H4 (cell line): ENCODE data around the gene PTPN3. TPM values are rescaled to one million over a fixed set of nuclear protein-coding genes. Genes with fewer than 3 reads are reported as not detected.

ENCODE experiments used
- DNase-seq: peaks from one replicate; pipeline ENCODE4 v3.0.0-alpha.2; 2015; ENCODE audit warnings: low spot score
- total RNA-seq: library from RNA; depleted of rRNA; stranded (reverse); fragments of >200 nt; shearing (Covaris generic); gene quantifications from 2 replicates; pipeline ENCODE4 v1.2.3, GENCODE V29; 2014

Gene PTPN3
- total RNA-seq, 1 experiment from 2014 or later: 5.2 TPM

DNA sequence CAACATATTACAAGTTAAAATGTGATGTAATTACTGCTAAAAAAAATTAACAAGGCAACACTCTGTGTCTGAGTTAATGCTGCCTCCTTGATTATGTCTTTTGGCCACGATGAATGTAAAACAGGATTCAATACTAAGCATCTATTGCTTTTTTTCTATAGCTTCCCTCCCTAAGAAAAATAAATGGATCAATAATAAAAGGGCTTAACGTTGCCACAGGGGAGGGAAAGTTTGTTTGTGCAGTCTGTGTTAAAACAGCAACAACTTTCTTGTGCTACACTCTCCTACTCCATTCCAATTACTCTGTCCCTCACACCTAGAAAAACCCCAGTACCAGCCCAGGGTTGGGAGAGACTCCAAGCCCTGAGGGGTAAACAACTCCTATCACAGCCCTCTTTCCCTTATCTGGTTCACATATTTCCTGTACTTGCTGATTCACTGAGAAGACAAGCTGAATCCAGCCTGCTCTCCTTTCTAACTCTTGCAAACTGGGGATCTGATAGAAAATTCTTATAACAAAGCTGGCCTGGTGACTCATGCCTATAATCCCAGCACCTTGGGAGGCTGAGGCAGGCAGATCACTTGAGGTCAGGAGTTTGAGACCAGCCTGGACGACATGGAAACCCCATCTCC is 44.8 kb downstream of the PTPN3 start:
- DNase-seq: peak; percentile 66

DNA sequence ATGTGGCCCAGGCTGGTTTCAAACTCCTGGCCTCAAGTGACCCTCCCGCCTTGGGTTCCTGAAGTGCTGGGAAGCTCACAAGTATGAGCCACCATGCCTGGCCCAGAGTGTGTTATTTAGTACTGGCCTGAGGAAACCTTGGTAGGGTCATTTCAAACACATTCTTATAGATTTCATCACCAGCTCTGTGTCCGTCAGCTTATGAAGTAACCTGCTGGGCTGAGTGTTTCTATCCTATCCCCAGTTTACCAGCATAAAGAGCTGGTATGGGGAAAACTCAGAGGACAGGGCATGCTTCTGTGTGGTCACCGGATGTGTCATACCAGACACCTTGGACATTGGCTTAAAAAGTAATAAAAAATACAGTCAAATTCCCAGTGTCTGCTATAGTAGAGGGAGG is 45.3 kb downstream of the PTPN3 start:
- peak; percentile 25 for DNase-seq

DNA sequence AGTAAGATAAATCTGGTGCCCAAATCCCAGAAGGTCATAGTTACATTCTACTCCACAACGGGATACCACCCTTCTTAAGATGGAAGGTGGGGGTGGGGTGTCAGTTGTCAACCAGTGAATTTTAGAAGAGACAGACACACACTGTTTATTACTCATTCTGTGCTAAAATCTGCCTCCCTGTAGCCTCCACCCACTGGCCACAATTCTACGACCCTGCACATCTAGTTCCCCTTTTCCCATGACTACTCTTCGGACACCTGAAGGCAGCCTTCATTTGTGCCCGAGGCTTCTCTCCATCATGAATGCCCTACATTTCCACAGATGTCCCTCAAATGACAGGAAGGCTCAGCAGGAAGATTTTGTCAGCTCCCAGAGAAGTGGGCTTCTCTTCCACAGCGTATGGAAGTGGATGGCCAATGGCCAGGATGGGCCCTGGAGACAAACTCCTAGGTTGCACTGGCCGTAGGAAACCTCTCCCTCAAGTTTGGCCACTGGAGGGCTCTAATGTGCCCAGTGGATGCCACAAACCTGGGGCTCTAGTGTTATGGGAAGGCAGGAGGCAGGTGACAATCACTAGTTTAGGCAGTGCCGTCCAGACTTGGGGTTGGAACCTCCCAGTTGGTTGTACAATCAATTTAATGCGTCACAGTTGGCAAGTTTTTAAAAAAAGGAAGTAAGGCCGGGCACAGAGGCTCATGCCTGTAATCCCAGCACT is 46.6 kb downstream of the PTPN3 start:
- DNase-seq: no peak

DNA sequence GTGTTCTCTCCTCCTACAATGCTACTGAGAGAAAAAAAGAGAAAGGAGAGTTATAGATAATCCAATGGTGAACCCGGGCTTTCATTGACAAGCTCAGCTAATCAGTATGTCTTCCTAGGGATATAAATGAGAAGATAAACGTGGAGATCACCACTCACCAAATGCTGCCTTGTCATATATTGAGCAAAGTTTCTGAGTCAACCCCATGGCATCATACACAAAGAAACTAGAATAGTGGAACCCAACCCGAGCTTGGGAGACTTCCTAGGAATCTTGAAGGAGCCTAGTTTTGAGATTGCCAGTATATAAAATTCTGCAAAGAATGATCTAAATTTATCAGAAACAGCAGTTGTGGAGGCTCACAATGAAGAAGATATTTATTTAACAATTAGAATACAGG is 47.8 kb downstream of the PTPN3 start:
- DNase-seq: no peak

DNA sequence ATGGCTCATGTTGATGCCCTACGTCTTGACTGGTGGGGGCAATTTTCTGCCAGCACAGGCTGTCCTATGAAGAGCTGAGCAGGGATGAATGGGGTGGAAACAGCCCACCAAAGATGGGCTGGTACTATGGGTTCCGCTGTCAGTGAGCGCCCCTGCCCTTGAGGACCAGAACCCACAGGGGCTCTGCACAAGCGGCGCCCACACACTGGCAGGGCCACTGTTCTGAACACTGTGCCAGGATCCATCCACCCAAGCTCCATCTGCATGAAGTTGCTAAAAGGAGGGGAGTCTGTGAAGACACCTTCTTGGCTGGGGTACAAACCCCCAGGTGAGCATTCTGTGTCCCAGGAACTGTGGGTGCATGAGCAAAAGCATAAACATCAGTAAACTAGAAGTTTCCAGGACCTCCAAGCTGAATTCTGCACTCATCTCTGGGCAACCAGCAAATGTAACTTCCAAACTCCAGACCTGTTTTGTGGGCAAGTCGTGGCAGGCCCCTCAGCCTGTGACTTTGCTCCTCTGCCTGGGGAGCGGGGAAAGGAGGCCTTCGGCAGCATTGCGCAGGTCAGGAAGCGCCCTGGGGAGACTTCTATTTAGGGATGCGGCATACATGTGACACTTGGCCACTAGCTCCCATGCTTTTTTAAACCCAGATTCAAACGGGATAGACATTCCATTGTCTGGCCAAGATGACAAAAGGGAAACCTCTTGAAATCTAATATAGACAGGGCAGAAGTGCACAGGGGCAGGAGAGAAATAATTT is 48.9 kb downstream of the PTPN3 start:
- no peak for DNase-seq

DNA sequence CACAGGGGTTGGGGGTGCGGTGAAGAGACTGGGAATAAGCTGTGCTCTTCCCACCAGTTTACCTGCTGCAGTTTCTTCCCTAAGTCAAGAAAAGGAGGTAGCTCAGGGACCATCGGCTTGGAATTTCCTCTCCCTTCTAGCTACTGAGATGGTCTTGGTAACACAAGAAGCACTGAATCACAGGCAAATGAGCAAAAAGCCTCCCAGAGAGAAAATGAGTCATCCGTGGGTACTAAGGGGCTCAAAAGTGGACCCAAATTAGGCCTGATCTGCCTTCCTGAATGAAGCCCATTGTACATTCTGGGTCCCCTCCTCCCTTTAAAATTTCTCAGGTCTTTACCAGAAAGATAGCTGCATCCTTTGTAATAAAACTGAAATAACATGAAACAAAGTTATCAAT is 49.9 kb downstream of the PTPN3 start:
- no peak for DNase-seq

DNA sequence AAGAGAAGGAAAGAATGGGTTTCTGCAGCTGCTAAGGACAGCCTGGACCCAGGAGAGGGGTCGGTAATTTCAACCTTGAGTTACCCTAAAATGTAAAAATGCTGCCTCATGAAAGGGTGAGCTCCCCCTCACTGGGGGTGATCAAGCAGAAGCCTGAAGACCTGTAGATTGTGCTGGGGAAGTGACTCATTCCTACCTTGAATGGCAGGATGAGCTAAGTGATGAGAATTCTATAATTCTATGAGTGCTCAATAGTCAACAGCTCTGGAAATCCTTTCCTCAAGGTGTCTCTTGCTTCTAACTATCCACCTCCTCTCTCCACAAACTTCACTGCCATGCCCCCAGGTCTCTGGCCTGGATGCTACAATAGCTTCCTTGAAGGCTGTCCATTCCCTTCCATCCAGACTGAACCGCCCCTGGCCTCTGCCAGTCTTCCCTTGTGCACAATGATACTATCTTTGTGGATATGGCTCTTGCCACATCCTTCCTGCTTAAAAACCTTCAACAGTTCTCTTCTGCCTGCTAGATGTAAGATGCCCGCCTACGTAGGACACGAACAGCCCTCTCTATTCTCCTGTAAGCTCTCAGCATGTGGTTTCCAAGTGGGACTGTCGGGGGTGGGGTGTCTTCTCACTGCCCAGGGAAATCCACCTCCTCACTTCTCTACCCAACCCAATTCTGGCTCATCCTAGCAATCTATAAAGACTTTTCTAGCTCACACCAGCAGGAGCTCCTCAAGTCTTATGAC is 50.6 kb downstream of the PTPN3 start:
- DNase-seq: no peak

DNA sequence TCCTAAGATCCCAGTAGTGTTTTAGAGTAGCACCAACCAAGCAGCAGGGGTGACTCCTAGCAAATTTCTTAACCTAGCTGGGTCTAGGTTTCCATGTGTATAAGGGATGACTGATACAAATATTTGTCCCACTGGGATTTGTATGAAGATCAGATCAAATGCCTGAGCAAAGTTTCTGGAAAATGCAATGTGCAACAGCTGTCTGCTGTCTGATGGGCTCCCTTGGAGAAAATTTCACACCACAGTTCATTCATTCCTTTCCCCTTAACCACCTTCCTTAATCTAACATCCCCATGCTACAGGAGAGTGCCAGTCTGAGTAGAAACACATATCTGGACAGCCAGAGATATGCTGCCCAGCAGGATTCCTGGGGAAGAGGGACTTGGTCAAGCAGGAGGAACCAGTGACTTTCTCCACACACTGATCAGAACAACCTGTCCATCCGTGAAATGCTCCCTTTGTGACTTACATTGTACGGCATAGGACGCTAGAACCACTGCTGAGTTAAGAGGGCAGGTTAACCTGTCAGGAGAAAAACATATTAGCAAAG is 53.3 kb downstream of the PTPN3 start:
- no peak for DNase-seq

DNA sequence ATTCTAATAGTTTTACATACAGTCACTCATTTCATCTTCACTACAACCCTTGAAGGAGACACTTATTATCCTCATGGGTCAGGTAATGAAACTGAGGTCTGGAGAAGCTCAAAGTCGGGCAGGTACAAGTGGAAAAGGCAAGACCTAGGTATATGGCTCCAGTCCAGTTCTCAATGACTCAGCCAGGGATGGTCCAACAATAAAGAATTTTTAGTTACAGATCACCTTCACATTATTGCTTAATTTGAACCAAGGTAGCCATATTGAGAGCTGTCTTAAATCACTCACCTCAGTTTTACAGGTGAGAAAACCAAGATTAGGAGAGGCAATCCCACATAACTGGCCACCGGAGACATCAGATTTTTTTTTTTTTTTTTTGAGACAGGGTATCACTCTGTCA is 55.4 kb downstream of the PTPN3 start:
- no peak for DNase-seq

DNA sequence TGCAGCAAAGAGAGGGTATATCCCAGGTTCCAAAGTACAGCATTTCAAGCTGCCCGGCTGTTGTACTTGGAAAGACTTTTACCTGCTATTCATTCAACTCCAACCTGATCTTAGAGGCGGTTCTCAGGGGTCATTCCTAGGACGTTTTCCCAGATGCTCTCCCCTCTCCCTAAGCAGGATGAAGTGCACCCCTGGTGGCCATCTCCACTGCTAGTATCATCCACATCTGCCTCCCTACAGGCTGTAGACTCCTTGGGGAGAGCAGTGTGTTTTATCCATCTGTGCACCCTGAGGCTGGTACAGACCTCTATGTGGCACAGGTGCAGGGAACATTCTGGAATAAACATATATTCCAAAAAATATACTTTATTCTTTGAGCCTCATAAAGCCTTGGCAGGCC is 56.8 kb downstream of the PTPN3 start:
- DNase-seq: no peak

DNA sequence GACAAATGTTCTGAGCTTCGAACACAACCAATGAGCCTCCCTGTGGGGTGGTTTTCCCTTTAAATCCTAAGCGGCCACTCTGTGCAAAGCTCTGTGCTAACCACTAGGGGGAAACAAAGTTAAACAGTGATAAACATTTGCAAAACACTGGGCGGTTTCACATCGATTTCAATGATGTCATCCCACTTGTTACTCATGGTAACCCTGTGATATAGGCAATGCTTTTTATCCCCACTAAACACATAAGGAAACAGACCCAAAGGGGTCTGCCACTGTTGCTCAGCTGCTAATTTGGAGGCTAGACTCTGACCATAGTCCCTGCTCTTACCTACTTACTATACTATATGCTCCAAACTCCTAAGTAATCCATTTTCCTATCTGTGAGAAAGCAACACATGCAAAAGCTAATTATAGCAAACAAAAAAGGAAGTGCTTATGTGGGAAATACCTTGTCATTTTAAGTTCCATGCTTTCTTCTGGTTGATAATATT is 57.3 kb downstream of the PTPN3 start:
- peak; percentile 73 for DNase-seq

DNA sequence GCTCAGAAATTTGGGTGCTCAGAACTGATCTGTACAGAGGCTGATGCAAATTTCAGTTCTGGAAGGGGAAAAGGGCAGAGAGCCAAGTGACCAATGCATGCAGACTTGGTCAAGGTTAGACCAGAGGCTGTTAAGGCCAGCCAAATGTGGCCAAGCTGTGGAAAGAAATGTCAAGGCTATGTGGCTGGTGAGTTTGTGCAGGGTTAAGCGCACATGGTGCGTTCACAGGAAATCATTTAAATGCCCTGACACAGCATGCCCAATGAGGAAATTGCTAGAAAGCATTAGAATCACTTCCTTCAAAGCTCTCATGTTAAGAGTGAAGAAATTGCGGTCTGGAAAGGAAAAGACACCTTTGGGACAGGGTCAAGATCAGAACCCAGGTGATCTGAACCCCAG is 58.0 kb downstream of the PTPN3 start:
- no peak for DNase-seq

DNA sequence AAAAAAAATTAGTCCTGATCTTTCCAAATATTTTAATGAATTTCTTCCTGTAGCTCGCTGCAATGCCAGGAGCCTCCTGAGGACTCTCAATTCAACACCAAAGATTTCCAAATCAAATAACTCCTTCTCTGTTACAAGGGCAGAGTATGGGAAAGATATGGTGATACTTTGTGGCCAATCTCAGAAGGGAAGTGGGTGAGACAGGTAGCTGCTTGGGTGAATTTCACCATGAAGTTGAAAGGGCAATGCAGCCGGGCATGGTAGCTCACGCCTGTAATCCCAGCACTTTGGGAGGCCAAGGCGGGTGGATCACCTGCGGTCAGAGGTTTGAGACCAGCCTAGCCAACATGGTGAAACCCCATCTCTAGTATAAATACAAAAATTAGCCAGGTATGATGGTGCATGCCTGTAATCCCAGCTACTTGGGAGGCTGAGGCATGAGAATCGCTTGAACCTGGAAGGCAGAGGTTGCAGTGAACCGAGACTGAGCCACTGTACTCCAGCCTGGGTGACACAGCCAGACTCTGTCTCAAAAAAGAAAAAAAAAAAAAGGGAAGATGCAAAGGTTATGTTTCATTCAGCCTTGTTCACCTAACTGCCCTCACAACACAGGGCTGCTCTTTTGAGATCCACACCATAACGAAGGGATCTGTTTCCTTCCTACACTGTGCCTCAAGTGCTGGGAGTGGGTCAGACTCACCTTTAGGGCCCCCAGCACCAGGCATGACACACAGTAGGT is 58.6 kb downstream of the PTPN3 start:
- no peak for DNase-seq

DNA sequence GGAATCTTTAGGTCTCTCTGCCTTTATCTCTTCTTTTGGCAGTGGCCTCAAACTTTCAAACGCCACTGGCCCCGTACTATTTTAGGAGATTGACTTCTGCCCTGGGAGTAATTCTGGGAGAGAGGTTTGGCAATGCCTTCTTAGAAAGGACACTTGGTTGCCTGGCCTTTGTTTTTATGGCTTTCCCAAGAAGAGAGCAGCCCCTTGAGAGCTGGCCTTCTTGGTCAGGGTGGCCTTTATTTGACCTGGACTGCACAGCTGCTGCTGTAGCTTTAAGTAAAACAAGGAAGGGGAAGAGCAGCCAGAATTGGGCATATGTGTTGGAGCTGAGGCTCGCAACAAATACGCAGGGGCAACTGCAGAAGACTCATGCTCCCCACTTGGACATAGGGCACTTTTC is 60.8 kb downstream of the PTPN3 start:
- no peak for DNase-seq

DNA sequence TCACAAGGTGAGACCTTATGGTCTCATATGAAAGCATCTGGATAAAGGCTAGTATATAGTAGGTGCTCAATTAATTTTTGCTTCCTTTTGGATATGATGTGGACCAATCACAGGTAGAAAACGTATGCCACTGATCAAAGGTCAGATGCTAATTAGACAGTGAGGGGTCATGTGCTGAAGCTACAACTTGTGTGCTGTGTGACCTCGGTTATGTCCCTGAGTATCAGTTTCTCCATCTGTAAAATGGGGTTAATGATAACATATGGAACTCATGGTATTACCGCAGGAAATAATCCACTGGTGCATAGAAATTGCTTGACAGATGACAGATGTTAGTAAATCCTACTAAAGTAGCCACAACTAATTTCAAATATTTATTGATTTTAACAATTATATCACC is 62.0 kb downstream of the PTPN3 start:
- DNase-seq: no peak

DNA sequence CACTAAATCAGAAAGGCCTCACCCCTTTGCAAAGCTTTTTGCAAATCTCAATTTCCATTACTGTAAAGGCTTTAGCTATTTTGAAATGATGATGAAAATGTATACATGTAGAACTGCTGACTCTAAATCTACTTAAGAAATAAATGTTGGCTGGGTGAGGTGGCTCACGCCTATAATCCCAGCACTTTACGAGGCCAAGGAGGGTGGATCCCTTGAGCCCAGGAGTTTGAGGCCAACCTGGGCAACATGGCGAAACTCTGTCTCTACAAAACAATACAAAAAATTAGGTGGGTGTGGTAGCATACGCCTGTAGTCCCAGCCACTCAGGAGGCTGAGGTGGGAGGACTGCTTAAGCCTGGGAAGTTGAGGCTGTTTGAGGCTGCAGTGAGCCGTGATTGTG is 64.6 kb downstream of the PTPN3 start:
- DNase-seq: no peak

DNA sequence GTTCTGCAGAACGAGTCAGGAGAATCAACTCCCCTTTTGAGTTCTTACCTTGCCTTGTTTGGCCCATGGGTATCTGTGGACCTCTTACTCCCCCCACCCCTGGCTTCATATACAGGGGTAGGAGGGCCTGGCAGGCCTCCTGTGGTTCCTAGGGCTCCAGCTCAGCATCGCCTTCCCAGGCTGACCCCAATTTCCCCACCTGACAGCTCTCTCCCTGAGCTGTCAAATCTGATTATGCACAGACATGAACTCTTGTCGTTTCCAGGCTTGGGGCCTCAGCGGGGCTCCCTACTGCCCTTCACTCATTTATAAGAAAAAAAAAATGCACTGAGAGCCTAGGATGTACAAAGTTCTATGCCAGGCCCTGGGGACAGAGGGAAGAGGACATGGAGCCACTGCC is 67.9 kb downstream of the PTPN3 start:
- no peak for DNase-seq

DNA sequence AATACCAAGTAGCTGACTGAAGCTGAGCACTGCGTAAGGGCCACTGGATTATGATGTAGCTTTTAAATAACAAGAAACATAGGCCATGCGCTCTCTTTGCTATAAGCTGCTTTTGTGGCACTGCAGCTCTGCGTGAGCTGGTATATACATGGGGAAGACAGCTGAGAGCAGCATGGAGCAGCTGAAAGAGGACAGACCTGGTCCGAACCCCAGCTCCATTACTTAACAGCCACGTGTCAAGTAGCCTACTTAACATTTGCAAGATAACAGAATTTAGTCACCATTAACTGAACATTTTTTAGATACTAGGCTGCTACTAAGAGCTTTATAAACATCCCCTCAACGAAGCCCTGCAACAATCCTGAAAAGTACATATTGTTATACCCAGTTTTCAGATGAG is 69.3 kb downstream of the PTPN3 start:
- DNase-seq: no peak

DNA sequence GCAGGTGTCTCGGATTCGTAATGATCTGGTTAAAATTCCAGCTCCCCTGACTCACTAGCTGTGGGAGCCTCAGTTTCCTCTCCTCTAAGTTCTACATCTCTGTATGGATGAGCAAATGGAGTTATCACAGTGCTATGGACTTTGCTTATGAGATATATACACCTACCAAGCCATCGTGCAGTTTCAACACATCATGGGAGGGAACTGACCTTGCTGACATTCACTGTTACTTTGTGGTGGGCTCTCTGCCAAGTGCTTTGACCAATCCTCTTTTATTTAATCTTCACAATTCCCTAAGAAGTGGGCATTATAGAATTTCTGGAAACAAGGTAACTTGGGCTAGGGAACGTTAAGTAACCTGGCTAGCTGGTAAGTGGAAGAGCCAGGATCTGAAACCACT is 70.2 kb downstream of the PTPN3 start:
- DNase-seq: no peak

DNA sequence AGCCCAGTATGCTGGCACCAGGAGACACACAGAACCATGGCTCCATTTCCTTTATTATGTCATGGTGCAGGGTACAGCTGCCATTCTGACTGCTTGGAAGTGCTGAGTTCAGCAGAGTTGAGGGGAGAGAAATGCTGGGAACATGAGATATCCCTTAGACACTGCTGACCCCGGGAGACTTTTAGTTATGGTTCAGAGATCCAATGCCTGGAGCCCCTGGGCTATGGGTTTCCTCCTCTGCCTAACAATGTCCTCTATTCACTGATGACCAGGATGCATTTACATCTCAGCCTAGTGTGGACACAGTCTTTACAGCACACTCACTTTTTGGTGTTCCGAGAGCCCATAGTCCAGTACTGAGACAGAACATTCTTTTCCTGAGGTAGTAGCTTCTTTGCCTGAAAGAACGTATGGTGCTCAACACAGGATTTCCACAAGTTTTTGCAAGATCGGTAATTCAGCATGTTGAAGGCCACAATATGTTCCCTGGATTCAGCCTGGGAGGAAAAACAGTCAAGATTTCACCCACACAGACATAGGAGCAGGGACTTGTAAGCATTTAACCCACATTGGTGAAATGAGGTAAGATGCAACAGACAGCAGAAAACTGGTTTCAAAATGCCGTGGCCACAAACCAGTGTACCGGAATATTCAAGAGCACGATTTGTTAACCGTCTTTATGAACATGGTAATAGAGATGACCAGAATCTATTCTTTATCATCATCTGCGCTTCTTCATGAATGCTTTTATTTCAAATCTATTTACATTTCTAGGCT is 71.3 kb downstream of the PTPN3 start:
- no peak for DNase-seq
